Lower lobe of right lung (tissue), 2 donors: ENCODE results near the gene PCBD2. TPM values are rescaled to one million over a fixed set of nuclear protein-coding genes. Genes with fewer than 3 reads are reported as not detected.
A peak's percentile ranks its signal among the peaks of the same experiment; 100 is the strongest.
"Not testable (repeated sequence)": the region's sequence is repeated elsewhere in the genome, so short reads cannot be mapped to it uniquely, and the experiment has no call there.

Source experiments
- ATAC-seq, 2 donors: fragments of 200-7000 bp; cut with Tn5 transposase; one replicate each; pipeline ENCODE4 v1.9.1; 2020 to 2022; ENCODE audit warnings: mild to moderate bottlenecking in 2 of 2, moderate library complexity in 2 of 2
- DNase-seq: peaks from one replicate; pipeline ENCODE4 v3.0.0-alpha.2; 2020
- H3K27ac ChIP-seq: fragments of 200-600 bp; one replicate; pipeline ENCODE4 v1.8.0; 2022
- H3K27me3 ChIP-seq: fragments of 200-600 bp; one replicate; pipeline ENCODE4 v1.8.0; 2022; ENCODE audit warnings: low read depth
- H3K36me3 ChIP-seq: fragments of 200-600 bp; one replicate; pipeline ENCODE4 v1.8.0; 2022; ENCODE audit warnings: mild to moderate bottlenecking
- H3K4me1 ChIP-seq: fragments of 200-600 bp; one replicate; pipeline ENCODE4 v1.8.0; 2022
- H3K4me3 ChIP-seq: fragments of 200-600 bp; one replicate; pipeline ENCODE4 v1.8.0; 2022; ENCODE audit warnings: mild to moderate bottlenecking
- H3K9me3 ChIP-seq: fragments of 200-600 bp; one replicate; pipeline ENCODE4 v1.8.0; 2022
- CTCF ChIP-seq: fragments of 200-600 bp; IDR thresholded peaks from one replicate; pipeline ENCODE4 v1.8.0; 2022; ENCODE audit warnings: antibody characterized with exemption, mild to moderate bottlenecking
- intact Hi-C: fragments of 100-400 bp; cut with DNase I; formaldehyde crosslinking; loops from one replicate; pipeline ENCODE4 v1.11.0; 2022
- total RNA-seq: library from RNA; stranded (reverse); fragmentation: NEBNext Ultra II Directional; extraction: Animal tissue kit (Norgen Biotek cat#: 25700); gene quantifications from one replicate; pipeline ENCODE4 v1.2.1, GENCODE V29; 2021
- donor health status: DM: no; HTN: yes; CAD: no; lungs with severe emphysema.

Gene PCBD2
- total RNA-seq, 1 donor from 2014 or later, result 13.1 TPM

GRCh38 chr5:134893748-134894505, 11.0 kb upstream of the PCBD2 start:
- H3K4me1 ChIP-seq, result no peaks in the 10 kb centered on the region
- H3K36me3 ChIP-seq, result peaks cover 71% of the 10 kb centered on the region
- H3K27me3 ChIP-seq, result no peaks in the 10 kb centered on the region
- no peak overlapping the region for H3K27ac ChIP-seq
- DNase-seq (no peak), ATAC-seq (no peak)
- H3K9me3 ChIP-seq, result no peaks in the 10 kb centered on the region
- TF ChIP-seq CTCF, result no peak
- no peak overlapping the region for H3K4me3 ChIP-seq
- intact Hi-C loops, result no loop called here

- peaks cover 33% of the 10 kb centered on the region for H3K36me3 ChIP-seq
- ATAC-seq (no peak), DNase-seq (no peak)
- TF ChIP-seq CTCF, result no peak
- H3K27me3 ChIP-seq, result no peaks in the 10 kb centered on the region
- H3K4me1 ChIP-seq, result no peaks in the 10 kb centered on the region
- no peaks in the 10 kb centered on the region for H3K9me3 ChIP-seq
- no peak overlapping the region for H3K4me3 ChIP-seq
- intact Hi-C loops, result no loop called here
- no peak overlapping the region for H3K27ac ChIP-seq
Measured at GRCh38 chr5:134902071-134902801, 2.7 kb upstream of the PCBD2 start.

- DNase-seq (no peak), ATAC-seq (peak; percentile 37 to 71)
- peak overlapping the region; percentile 69 for H3K4me3 ChIP-seq
- H3K27ac ChIP-seq, result peak overlapping the region; percentile 97
- peak; percentile 80 for TF ChIP-seq CTCF
- H3K36me3 ChIP-seq, result peaks cover 3% of the 10 kb centered on the region
- H3K9me3 ChIP-seq, result no peaks in the 10 kb centered on the region
- intact Hi-C loops, result no loop called here
- H3K4me1 ChIP-seq, result no peaks in the 10 kb centered on the region
- H3K27me3 ChIP-seq, result no peaks in the 10 kb centered on the region
Measured at GRCh38 chr5:134905246-134905996, 490 bp downstream of the PCBD2 start.

GRCh38 chr5:134906811-134907210, 1.9 kb downstream of the PCBD2 start:
- H3K4me3 ChIP-seq, result no peak overlapping the region
- no peak for ATAC-seq
- no peak overlapping the region for H3K27ac ChIP-seq
- no peak for TF ChIP-seq CTCF
- no peaks in the 10 kb centered on the region for H3K27me3 ChIP-seq
- no peak for DNase-seq
- intact Hi-C loops, result no loop called here
- no peaks in the 10 kb centered on the region for H3K9me3 ChIP-seq
- H3K4me1 ChIP-seq, result no peaks in the 10 kb centered on the region
- H3K36me3 ChIP-seq, result peaks cover 14% of the 10 kb centered on the region

- H3K9me3 ChIP-seq, intact Hi-C loops, ATAC-seq, H3K27me3 ChIP-seq, DNase-seq, H3K4me3 ChIP-seq, H3K27ac ChIP-seq, H3K4me1 ChIP-seq: not testable (repeated sequence)
- peaks cover 53% of the 10 kb centered on the region for H3K36me3 ChIP-seq
Measured at GRCh38 chr5:134910752-134911151, 5.8 kb downstream of the PCBD2 start.
